ENCODE measurements around the gene PDE3A. TPM values are rescaled to one million over a fixed set of nuclear protein-coding genes. Genes with fewer than 3 reads are reported as not detected.
"Not testable (repeated sequence)": the region's sequence is repeated elsewhere in the genome, so short reads cannot be mapped to it uniquely, and the experiment has no call there.

The PDE3A gene
- total RNA-seq, 1 donor from 2014 or later: 171 TPM

- intact Hi-C loops (cut with micrococcal nuclease): no loop called here
- ATAC-seq (no peak), DNase-seq (no peak)
These were observed 144.9 kb downstream of the PDE3A start for GRCh38 chr12:20513189-20513588.

GRCh38 chr12:20514598-20514997 is 146.3 kb downstream of the PDE3A start:
- DNase-seq (no peak), ATAC-seq (no peak)
- intact Hi-C loops (cut with micrococcal nuclease): no loop called here

GRCh38 chr12:20520532-20520931 is 152.2 kb downstream of the PDE3A start:
- ATAC-seq: peak; percentile 74
- DNase-seq: peak; percentile 20
- intact Hi-C loops (cut with micrococcal nuclease): no loop called here

GRCh38 chr12:20523658-20524057 is 155.3 kb downstream of the PDE3A start:
- ATAC-seq (no peak), DNase-seq (no peak)
- intact Hi-C loops (cut with micrococcal nuclease): no loop called here

GRCh38 chr12:20524113-20524512 is 155.8 kb downstream of the PDE3A start:
- no peak for ATAC-seq
- no peak for DNase-seq
- intact Hi-C loops (cut with micrococcal nuclease): no loop called here

- ATAC-seq (peak; percentile 13), DNase-seq (no peak)
- intact Hi-C loops (cut with micrococcal nuclease): no loop called here
These were observed 156.8 kb downstream of the PDE3A start for GRCh38 chr12:20525064-20525610.

GRCh38 chr12:20527417-20528163 is 159.3 kb downstream of the PDE3A start:
- DNase-seq: no peak
- intact Hi-C loops (cut with micrococcal nuclease): no loop called here
- ATAC-seq: peak; percentile 24

- DNase-seq (no peak), ATAC-seq (peak; percentile 16)
- intact Hi-C loops (cut with micrococcal nuclease): no loop called here
These were observed 159.9 kb downstream of the PDE3A start for GRCh38 chr12:20528208-20528607.

- DNase-seq (no peak), ATAC-seq (peak; percentile 27)
- intact Hi-C loops (cut with micrococcal nuclease): no loop called here
These were observed 177.9 kb downstream of the PDE3A start for GRCh38 chr12:20546267-20546666.

- intact Hi-C loops (cut with micrococcal nuclease): no loop called here
- ATAC-seq (peak; percentile 22), DNase-seq (no peak)
These were observed 179.7 kb downstream of the PDE3A start for GRCh38 chr12:20547816-20548575.

GRCh38 chr12:20548611-20549010 is 180.3 kb downstream of the PDE3A start:
- intact Hi-C loops (cut with micrococcal nuclease): no loop called here
- no peak for DNase-seq
- ATAC-seq: no peak

- ATAC-seq (peak; percentile 62), DNase-seq (peak; percentile 18)
- intact Hi-C loops (cut with micrococcal nuclease): no loop called here
These were observed 180.9 kb downstream of the PDE3A start for GRCh38 chr12:20549108-20549719.

GRCh38 chr12:20551742-20552442 is 183.6 kb downstream of the PDE3A start:
- ATAC-seq (peak; percentile 15), DNase-seq (peak; percentile 24)
- intact Hi-C loops (cut with micrococcal nuclease): not testable (repeated sequence)

GRCh38 chr12:20552586-20552985 is 184.2 kb downstream of the PDE3A start:
- DNase-seq: peak; percentile 45

GRCh38 chr12:20555015-20555414 is 186.7 kb downstream of the PDE3A start:
- no peak for ATAC-seq
- intact Hi-C loops (cut with micrococcal nuclease): no loop called here
- DNase-seq: peak; percentile 20

More at GRCh38 chr12:20552586-20552985, 184.2 kb downstream of the PDE3A start:
- ATAC-seq: peak; percentile 53
- intact Hi-C loops (cut with micrococcal nuclease): not testable (repeated sequence)

GRCh38 chr12:20555771-20556170 is 187.4 kb downstream of the PDE3A start:
- ATAC-seq (no peak), DNase-seq (no peak)
- intact Hi-C loops (cut with micrococcal nuclease): no loop called here

- DNase-seq (no peak), ATAC-seq (no peak)
- intact Hi-C loops (cut with micrococcal nuclease): no loop called here
These were observed 188.8 kb downstream of the PDE3A start for GRCh38 chr12:20557096-20557495.

- ATAC-seq: peak; percentile 48
- DNase-seq: peak; percentile 25
- intact Hi-C loops (cut with micrococcal nuclease): no loop called here
These were observed 192.6 kb downstream of the PDE3A start for GRCh38 chr12:20560935-20561334.

- intact Hi-C loops (cut with micrococcal nuclease): no loop called here
- no peak for DNase-seq
- ATAC-seq: peak; percentile 10
These were observed 193.5 kb downstream of the PDE3A start for GRCh38 chr12:20561871-20562270.

All from left ventricle myocardium superior (tissue), 1 donor.